NB4 (cell line): ENCODE data around the gene ERBB4.

Source experiments
- CTCF ChIP-seq: IDR thresholded peaks from one replicate; pipeline ENCODE4 v1.5.1; 2012; ENCODE audit warnings: low read depth, low read length
- MYC ChIP-seq: IDR thresholded peaks from 2 replicates; pipeline ENCODE4 v1.6.1; 2011; ENCODE audit warnings: low read depth, low read length
- POLR2A ChIP-seq: IDR thresholded peaks from 2 replicates; pipeline ENCODE4 v1.6.1; 2011; ENCODE audit warnings: mild to moderate bottlenecking; ENCODE audit not compliant: insufficient read length; ENCODE audit errors: extremely low read depth
- TF ChIP-seq, protein P1 (sequence below): IDR thresholded peaks from 2 replicates; pipeline ENCODE4 v1.6.1; 2011; ENCODE audit warnings: low read depth, low read length

DNA sequence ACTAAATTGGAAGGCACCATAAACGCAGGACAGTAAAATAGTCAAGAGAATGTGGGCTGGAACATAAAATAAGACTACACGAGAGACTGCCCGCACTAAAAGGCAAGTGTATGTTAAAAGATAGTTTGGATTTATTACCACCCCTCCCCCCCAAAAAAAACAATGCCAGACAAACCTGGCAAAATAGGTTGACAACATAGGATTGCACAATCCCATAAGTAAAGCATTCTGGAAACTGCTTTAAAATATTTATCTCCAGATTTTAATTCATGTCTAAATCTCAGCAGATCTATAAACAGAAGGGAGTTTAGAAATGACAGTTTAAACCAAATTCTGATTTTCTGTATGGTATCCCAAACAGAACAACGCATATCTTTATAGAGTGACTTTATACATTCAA lies 455.1 kb downstream of the ERBB4 start:
- TF ChIP-seq CTCF (no peak), POLR2A (no peak), MYC (no peak)
- TF ChIP-seq, protein P1, sequence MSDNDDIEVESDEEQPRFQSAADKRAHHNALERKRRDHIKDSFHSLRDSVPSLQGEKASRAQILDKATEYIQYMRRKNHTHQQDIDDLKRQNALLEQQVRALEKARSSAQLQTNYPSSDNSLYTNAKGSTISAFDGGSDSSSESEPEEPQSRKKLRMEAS = no peak
